DMS114 treated with DMSO at 0.1 percent for 48 hours (cell line): ENCODE data around the gene GALNT13.
A peak's percentile ranks its signal among the peaks of the same experiment; 100 is the strongest.

ENCODE experiments used
- DNase-seq: peaks from one replicate; lab custom pipeline; 2025; ENCODE audit not compliant: unreplicated experiment; lab: John Stamatoyannopoulos, UW

The GALNT13 gene

DNA sequence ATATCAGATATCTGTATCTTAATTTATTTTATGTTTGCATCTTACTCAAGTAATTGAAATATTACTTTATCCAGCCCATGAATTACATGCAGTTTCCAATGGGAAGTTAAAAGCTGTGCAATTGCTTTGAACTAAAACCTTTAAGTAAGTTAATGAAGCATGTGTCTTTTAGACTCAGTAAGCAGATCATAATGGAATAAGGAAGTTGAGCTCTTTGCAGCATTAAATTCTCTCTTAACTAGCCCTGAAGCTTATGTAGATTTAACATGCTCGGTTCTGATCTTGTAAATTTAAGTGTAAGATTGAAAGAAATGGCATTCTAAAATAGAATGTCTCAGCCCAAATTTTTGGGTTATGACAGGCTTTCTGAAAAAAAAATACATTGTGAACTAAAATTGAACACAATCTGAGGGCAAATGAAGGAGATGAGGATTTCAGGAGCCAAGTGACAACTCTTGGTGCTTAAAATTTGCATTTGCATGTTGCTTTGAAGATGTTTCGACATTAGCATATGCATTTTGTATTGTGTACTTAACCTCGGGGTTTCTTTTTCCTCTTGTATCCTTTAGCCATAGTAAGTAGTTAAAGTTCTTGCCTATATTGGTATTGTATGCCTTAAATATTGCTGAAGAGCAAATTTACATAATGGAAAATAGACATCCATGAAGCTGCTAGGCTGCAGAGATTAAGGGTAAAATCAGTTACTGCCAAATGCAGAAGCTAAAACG, 529.0 kb downstream of the GALNT13 start:
- DNase-seq, result no peak

DNA sequence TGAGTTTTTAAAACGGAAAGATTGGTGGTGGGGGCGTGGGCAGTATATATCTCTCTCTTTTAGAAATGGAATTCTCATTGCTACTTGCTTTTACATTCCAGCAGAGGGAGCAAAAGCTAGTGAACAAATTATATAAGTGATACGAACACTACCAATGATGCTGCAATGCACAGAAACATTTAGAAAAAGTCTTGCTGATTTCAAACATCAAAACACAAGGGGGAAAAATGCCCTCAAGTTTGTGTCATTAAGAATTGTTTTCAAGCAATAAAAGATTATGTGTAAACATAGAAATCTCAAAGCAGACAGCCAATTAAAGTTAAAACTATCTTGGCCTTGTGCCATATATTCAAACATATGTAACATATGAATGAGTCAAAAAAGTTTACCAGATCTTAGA, 530.5 kb downstream of the GALNT13 start:
- DNase-seq, result peak; percentile 25

- DNase-seq, result no peak
Measured at GRCh38 chr2:154403242-154403790, 531.6 kb downstream of the GALNT13 start.

GRCh38 chr2:154408786-154409185, 537.1 kb downstream of the GALNT13 start:
- DNase-seq, result no peak

GRCh38 chr2:154422251-154422650, 550.5 kb downstream of the GALNT13 start:
- no peak for DNase-seq

GRCh38 chr2:154425994-154426393, 554.3 kb downstream of the GALNT13 start:
- DNase-seq, result no peak

DNA sequence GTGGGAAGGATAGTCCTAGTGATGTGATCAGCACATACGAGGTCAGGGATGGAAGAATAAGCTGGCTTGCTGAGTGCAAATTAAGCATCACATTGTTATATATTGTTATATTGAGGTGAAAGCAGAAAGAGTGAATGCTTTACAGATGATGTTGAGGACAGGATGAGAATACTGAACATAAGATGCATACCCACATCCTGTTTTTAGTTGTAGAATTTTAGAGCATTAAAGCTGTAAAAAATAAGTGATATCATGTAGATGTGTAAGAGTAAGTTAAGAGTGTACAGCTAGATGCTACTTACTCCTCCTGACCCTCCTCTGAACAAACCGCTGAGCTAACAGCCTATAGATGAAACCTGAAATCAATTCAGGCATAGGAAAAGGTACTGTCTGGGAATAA, 555.7 kb downstream of the GALNT13 start:
- no peak for DNase-seq

DNA sequence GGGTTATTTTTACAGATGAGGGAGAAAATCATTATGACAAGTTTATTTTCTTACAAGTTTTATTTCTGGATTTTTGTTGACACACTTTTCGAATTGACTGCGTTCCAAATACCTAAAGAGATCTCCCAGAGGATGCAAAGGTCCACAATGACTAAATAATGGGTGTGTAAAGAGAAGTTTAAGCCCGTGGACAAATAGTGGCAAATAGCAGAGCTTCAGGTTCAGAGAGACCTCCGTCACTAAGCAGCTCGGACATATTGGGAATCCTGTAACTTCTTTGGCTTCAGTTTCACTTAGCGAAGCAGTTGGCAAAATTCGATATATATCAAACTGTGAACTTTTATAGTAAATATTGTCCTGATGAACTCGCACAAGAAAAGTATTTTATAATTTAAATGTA, 556.3 kb downstream of the GALNT13 start:
- DNase-seq, result no peak

DNA sequence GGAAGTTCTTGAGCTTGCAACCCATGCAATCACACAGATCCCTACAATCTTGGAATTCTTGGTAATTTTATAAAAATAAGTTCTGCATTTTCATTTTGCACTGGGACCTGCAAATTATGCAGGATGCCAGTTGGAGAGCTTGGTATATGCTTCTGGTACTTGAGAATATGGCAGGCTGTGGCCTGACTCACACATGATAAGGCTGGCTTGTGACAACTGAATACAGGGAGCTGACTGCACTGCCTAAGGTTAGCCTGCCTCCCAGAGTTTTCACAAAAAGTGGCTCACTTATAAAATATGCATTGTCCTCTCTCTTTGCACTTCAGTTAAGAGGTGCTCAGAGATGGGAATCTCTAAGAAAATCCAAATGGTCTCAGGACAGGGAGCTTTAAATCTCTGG, 561.3 kb downstream of the GALNT13 start:
- DNase-seq, result no peak

DNA sequence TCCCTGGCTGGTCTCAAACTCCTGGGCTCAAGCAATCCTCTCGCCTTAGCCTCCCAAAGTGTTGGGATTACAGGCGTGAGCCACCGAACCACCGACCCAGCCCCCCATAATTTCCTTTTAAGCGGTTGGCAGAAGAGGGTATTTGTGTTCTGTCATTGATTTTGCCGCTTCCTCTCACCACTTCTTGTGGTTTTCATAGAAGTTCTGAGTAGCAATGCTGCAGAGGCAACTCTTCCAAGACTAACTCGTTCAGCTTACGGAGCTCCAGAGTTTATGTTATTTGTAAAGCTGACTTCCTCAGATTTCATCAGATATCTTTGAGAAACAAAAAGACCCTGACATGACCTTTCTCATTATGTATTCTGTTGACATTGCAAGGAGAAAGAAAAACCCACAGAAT, 565.4 kb downstream of the GALNT13 start:
- DNase-seq, result no peak

GRCh38 chr2:154439156-154439555, 567.4 kb downstream of the GALNT13 start:
- no peak for DNase-seq

DNA sequence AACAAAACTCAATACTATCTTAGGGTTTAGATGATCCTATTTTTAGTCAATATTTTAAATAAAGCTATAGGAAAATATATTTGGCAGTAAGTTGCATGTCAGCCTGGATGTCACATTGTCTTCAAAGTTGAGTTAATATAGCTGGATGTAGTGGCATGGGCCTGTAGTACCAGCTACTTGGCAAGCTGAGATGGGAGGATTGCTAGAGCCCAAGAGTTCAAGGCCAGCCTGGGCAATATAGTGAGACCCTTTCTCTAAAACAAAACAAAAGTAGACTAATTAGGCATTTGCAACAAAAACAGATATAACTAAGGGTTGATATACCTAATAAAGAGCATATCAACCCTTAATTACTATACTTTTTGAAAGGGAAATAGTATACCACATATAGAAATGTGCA, 572.2 kb downstream of the GALNT13 start:
- no peak for DNase-seq

GRCh38 chr2:154446324-154446723, 574.6 kb downstream of the GALNT13 start:
- no peak for DNase-seq

GRCh38 chr2:154447727-154448418, 576.2 kb downstream of the GALNT13 start:
- no peak for DNase-seq

GRCh38 chr2:154449951-154450658, 578.4 kb downstream of the GALNT13 start:
- DNase-seq, result no peak

DNA sequence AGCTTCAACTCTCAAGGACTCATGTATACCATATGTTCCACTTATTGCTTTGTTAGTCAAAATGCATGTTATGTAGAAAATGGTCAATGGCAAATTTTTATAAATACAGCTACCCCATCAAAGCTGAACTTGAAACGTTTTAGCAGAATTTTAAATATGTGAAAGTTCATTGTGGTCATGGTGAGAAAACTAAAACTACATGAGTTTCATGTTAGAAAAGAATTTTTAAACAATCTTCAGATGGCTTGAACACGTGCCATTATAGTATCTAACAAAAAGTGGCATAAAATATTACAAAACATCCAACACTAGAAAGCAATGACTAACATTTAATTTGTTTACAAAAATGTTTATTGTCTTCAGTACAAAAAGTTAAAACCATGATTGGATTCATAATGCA, 580.7 kb downstream of the GALNT13 start:
- no peak for DNase-seq

- DNase-seq, result no peak
Measured at GRCh38 chr2:154452906-154453493, 581.3 kb downstream of the GALNT13 start.

DNA sequence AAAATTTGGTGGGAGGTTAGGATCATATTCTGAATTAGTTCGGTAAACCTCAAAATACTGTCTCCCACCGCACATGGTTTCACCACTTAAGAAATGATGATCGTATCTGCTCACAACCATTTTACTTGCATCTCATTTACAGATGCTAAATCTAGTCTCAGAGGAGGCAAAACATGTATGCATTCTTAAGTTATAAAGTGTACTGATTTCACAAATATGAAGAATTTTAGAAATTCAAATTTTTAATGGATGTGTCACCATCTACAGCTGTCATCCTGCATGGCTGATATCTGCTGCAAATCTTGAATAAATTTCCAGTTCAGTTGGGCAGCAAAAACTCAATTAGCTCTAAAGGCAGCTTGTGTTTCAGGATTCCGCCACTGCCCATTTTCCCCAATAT, 583.4 kb downstream of the GALNT13 start:
- DNase-seq, result no peak

GRCh38 chr2:154455866-154456265, 584.1 kb downstream of the GALNT13 start:
- no peak for DNase-seq

- no peak for DNase-seq
Measured at GRCh38 chr2:154457286-154457685, 585.6 kb downstream of the GALNT13 start.

GRCh38 chr2:154459286-154459685, 587.6 kb downstream of the GALNT13 start:
- DNase-seq, result no peak
